GM21390 (cell line): ENCODE results near the gene RAB37.

Experiments
- ATAC-seq: cut with Tn5 transposase; IDR thresholded peaks from one replicate; pipeline ENCODE4 v1.9.1; 2021; ENCODE audit not compliant: unreplicated experiment

The RAB37 gene, protein sequence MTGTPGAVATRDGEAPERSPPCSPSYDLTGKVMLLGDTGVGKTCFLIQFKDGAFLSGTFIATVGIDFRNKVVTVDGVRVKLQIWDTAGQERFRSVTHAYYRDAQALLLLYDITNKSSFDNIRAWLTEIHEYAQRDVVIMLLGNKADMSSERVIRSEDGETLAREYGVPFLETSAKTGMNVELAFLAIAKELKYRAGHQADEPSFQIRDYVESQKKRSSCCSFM

DNA sequence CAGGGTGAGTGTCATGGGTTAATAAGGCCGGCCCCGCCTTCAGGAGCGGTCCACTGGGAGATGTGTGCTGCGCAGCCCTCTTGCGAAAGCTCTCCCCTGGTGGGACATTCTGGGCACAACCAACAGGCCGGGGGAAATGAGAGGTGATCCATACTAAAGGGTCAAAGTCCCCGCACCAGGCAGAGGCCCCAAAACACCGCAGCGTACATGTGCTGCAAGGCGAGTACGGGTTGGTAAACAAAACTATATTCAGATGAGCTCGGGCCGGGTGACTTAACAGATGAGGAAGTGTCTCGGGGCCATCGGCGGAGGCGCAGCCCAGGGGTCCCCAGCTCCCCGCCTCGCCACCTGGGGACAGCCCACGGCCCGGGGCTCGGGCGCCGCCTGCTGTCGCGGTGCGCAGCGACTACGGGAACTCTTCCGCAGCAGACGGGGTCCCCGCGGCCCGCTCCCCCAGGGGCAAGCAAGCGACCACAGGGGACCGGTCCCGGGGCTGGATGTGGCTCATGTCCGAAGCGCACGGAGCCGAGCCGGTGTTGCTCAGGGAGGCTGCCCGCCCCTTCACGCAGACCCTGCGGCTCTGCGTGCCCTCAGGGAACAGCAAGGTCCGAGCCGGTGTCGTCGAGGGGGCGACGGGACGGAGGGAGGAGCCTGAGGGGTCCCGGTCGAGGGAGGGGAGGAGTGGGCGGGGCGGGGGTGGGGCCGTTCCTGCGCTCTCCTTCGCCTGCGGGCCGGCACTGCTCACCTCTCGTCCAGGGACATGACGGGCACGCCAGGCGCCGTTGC, at the start of gene RAB37:
Gene RAB37, plus strand, starts transcription at position 744 of the 786 bp plus-strand sequence. Its CDS starts 17 bp downstream, at position 761.
- no peak for ATAC-seq

DNA sequence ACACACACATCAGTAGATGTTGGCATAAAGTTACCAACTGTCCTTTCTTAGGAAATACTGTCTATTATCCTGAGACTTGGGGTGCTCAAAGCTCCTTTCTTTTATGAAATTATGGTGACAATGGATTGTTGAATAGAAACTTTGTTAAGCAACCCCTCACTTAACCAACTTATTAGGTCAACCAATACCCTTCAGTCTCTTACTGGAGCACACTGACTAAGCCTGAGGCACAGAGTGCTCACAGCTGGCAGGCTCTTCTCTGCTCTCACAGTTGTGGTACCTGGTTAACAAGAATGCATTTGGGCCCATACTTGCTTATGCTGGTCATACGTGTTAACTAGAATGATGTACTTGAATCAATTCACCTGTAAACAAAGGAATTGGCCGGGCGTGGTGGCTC, 49.2 kb upstream of the RAB37 start:
- no peak for ATAC-seq

DNA sequence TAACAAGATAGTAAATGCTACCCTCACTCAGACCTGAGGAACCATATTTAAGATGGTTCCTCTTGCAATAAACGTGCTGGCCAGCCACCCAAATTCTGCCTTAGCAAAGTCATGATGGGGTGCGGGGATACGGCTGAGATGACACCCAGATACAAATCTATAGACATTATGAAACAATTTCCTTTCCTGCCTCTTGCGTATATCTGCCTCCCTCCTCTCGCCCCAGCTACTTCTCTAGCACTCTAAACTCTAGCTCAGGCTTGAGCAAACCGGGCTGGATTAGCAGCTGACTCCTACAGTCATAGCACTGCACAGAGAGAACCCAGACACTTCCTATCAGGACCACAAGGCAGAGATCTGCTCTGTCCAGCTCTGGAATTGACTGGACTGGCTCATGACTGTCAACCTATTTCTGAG, 46.6 kb upstream of the RAB37 start:
- ATAC-seq, result no peak

DNA sequence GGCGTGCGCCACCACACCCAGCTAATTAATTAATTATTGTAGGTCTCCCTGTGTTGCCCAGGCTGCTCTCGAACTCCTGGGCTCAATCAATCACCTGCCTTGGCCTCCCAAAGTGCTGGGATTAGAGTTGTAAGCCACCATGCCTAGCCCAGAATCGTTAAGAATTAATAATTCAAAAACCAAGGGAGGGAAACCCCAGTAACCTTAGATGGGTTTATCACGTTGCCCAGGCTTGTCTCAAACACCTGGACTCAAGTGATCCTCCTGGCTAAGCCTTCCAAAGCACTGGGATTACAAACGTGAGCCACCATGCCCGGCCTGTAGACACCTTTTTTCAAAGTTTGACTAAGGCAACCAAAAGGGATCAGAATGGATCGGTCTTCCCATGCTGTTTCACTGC, 45.9 kb upstream of the RAB37 start:
- ATAC-seq, result no peak

DNA sequence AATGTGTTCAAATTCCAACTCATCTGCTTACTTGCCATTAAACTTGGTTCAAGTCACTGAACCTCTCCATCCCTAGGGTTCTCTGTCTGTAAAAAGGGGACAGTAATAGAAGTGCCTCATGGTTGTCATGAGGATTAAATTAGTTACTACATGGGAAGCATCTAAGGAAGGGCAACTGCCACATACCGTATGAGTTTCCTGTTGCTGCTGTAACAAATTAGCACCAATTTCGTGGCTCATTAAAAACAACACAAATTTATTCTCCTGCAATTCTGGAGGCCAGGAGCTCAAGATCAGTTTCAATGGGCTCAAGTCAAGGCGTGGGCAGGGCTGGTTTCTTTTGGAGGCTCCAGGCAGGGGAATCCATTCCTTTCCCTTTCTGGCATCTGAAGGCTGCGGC, 43.0 kb upstream of the RAB37 start:
- ATAC-seq, result no peak

DNA sequence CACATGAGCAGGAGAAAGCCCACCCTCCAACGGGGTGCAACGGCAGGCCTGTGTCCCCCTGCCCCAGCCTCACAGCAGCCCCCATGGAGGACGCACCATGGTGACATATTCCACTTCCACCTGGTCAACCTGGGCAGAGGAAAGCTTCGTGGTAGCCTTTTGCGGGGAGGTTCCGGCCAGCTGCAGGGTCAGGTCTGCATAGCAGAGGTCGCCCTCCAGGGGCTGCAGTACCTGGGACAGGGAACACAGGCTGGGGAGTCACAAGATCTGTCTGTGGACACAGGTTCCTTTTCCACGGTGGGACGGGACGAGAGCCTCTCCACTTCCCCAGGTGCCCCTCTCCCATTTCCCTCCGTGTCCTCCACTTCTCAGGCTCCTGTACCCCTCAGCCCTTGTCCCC, 41.4 kb upstream of the RAB37 start:
- ATAC-seq, result no peak

DNA sequence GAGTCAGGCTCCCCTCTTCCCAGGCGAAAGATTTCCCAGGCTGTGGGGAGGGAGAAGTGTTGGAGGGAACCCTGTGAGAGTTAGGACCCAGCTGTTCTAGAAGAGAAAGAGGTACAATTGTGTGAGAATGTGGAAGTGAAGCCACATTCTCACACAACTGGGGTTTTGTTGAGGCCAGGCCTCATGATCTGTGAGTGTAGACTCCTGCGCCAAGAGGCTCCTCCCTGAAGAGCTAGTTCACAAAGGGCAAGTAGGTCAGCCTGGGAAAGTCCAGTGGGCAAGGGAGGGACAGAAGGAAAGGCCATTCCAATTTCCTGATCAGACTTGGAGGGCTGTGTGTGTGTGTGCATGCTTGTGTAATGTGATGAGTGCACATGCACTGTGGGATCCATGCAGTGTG, 39.5 kb upstream of the RAB37 start:
- ATAC-seq, result no peak

DNA sequence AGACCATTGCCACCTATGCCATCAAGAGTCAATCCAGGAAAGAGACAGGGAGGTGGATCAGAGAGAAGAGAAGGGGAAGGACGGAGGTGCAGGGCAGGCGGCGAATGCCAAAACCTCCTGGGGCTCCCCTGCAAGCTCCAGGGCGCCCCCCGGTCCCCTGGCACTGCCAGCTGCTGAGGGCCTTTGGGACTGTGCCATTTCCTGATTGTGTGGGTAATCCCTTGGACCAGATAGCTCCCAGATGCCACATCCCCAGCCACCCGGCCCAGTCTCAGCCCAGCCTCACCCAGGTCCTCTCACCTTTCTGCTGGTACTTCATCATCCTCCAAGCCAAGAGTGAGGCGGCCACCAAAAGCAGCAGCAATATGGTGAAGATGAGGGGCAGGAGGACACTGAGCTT, 39.0 kb upstream of the RAB37 start:
- no peak for ATAC-seq

DNA sequence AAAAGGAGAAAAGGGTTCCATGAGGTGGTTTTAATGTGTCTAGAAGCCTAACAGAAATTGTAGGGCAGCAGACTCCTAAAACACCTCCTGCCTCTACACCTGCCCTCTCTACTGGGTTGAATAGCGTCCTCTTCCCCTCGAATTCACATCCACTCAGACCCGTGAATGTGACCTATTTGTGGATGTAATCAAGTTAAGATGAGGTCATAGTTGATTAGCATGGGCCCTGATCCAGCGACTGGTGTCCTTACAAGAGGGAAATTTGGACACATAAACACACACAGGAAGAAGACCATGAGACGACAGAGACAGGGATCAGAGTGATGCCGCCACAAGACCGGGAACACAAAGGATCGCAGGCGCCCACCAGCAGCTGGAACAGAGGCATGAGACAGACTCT, 37.8 kb upstream of the RAB37 start:
- ATAC-seq, result no peak

DNA sequence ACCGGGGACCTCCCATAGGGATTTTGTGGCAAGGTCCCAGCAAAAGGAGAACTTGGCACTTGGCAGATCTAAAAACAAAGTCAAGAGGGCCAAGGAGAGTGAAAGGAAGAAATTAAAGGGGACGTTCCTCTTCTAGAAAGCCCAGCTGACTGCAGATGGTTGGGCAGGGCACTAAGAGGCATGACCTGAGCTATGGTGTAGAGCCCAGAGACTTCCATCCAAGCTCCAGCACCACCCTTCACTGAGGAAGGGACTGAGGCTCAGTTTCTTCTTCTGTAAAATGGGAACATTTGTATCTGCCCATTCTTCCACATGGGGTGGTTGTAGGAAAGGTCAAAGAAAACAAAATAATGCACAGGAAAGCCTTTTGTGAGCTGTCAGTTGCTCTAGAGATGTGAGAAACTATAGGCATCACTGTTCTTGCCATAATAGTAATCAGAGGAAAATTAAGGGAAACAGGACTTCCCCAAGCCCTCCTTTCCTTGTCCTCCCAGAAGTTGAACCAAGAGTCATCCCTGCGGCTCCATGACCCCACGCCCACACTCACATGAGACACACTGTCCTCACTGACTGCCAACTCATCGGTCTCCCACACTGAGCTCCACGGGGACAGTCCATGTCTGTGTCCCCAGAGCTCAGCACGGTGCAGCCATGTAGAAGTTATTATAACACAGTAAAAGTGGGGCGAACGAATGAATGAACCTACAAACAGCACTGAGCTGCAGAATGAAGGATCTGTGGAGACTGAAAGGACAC, 34.8 kb upstream of the RAB37 start:
- no peak for ATAC-seq

DNA sequence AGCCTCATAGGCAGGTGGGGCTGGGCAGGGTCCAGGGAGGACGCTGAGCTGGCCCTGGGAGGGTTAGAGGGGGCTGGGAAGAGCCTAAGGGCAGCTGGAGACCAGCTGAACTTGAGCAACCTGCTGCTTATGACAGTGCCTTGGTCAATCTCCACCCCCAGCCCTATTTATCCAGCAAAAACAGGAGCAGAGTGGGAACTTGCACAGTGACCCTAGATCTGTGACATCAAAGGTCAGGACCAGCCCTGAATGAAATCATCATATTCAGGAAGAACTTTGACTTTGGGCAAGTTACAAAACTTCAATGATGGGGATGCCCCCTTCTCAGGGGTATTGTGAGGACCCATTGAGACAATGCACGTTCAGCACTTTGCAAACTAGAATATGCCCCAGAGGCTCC, 33.7 kb upstream of the RAB37 start:
- ATAC-seq, result no peak

DNA sequence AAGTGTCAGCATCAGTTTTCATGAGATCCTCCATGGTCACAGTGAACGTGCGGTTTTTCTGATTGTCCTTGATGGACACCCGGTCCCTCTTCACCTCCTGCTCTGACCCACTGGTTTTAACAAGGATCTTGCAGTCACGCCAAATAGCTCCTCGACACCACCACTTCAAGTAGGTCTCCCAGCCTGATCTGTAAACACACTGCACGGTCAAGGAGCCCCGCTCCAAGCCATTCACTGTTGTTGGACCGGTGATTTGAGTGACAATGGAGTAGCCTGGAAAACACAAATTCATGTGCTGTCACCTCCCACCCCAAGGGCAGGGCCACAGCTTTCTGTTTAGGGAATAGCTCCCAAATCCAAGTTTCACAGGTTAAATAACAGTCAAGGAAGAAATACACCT, 32.5 kb upstream of the RAB37 start:
- no peak for ATAC-seq

DNA sequence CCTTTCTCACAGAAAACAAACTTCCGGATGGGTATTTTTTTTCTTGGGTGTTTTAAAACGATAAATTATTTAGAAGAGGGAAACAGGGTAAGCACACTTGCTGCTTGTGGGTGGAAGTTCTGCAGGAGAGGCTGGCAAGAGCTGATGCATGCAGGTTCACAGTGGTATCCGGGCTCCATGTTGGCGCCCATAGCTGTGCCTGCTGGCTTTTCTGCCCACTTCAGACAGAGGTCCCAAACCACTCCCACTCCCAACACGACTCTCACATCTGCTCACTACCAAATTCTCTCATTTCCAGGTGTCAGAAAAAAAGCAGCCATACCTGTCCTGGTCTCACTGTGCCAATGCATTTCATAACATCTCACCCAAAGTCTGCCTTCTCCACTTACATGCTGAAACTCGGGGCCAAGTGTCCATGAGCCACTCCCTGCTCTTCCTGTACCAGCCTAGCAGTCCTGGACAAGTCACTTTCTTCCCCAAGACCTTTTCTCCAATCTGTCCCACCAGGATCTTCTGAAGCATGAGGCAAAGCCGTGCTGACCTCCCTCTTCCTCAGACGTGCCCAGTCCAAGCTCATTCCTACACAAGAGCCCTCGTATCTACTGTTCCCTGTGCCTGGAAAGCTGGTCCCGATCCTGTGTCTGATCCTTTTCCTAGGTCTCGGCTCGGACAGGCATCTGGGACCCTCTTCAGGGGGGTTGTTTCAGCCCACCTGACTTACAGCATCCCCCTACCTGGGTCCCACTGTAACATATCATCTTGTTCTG, 25.8 kb upstream of the RAB37 start:
- no peak for ATAC-seq

DNA sequence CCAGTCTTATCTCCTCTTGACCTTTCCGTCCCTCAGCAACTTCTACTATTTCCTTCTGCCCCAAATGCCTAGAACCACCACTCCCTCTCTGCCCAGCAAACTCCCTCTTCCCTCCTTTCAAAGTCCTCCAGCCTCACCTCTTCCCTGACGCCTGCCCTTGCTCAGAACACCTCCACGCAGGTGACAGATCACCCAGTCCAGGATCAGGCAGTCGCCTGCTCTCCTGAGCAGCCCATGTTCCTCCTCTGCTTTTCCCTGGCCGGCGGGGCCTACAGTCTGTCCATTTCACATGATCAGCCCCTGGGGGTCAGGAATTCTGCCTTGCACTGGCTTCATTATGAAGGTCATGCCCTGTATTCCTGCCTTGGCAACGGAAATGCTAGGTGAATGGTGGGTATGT, 24.8 kb upstream of the RAB37 start:
- ATAC-seq, result no peak

DNA sequence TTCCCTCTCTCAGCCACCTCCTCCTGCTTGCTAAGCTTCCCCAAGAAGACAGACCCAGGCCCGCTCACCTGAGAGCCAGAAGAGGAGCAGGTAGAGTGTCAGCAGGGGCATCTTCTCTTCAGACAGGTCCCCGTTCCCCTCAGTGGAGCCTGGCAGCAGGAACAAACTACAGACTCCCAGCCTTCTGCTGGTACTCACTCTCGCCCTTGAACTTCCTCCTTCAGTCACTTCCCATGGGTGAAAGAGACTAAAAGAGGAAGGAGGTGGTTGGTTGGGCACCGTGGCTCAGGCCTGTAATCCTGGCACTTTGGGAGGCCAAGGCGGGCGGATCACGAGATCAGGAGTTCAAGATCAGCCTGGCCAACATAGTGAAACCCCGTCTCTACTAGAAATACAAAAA, 24.3 kb upstream of the RAB37 start, which contains the start of gene CD300LF:
Gene CD300LF, minus strand, starts transcription at position 168 of the 400 bp plus-strand sequence. Its CDS starts 57 bp downstream, at position 111.
- ATAC-seq, result no peak

DNA sequence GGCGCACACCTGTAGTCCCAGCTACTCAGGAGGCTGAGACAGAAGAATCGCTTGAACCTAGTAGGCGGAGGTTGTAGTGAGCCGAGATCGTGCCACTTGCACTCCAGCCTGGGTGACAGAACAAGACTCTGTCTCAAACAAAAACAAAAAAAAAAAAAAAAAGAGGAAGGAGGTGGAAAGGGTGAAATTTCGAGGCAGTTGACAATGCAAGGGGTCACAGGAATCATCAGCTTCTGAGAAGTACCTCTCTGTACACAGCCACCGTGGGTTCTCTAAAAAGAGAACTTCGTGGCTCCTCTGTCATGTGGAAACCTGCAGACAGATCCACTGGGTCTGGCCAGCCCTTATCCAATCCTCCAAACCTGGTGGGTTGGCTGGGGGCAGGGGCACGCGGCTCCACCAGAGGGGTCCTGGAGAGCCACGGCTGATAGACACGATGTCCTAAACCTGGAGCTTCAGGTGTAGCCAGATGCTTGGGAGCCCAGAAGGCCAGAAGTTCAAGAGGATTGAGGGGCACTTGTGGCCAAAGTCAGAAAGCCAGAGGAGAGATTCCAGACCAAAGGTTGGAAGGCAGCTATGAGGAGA, 23.8 kb upstream of the RAB37 start:
- no peak for ATAC-seq

DNA sequence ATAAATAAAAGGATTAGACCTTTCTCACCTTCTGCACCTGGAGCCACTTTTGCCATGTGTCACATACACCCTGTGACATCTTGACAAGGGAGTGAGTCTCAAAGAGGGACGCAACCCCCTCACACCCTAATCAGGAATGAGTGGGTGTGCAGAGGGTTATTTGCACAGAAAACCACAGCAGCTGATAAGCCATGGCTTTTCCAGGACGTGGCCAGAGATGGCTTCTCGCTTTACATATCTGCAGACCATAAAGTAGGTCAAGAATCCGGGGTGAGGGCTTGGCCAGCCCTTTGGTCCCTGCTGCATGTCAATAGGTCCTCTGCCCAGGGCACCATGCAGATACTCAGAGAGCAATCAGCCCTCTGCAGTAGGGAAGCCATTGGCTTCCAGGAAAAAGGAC, 21.9 kb upstream of the RAB37 start:
- no peak for ATAC-seq

DNA sequence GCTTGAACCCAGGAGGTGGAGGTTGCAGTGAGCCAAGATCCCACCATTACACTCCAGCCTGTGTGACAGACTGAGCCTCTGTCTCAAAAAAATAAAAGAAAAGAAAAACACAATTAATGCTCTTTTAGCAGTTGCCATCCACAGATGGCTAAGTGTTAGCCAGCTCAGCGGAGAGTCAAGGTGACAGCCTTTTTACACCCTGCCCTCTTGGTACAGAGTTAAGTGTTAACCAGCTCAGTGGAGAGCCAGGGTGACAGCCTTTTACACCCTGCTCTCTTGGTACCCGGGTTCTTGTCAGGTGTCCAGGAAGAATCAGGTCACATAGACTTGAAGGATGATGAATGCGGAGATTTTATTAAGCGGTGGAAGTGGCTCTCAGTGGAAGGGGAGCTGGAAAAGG, 16.6 kb upstream of the RAB37 start:
- ATAC-seq, result no peak

DNA sequence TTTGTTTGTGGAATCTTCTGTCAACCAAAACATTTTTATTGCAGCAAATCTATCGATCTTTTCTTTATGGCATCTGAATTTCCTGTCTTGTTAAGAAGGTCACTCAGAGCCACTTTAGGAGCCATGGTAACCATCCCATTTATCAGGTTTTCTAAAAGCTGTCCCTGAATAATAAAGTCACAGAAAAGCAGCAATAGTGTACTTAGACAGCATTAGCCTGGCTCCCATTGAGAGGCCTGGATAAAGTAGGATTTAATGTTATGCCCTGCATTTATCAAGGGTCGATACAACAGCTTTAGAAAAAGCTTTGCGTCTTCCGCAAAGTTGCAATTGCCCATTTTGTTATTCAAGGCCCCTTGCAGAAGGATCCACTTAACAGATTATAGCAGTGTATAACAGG, 14.3 kb upstream of the RAB37 start:
- ATAC-seq, result no peak

DNA sequence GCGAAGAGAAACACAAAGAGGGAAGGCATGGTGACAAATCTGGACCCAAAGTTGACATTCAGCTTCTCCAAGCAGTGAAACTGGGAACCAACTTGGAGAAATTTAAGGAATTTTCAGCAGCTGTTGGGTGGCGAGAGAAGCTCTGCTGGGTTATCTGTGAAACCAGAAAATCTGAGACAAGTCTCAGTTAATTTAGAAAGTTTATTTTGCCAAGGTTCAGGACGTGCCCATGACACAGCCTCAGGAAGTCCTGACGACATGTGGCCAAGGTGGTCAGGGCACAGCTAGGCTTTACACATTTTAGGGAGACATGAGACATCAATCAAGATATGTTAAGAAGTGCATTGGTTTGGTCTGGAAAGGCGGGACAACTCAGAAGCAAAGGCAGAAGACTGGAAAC, 13.2 kb upstream of the RAB37 start:
- no peak for ATAC-seq

DNA sequence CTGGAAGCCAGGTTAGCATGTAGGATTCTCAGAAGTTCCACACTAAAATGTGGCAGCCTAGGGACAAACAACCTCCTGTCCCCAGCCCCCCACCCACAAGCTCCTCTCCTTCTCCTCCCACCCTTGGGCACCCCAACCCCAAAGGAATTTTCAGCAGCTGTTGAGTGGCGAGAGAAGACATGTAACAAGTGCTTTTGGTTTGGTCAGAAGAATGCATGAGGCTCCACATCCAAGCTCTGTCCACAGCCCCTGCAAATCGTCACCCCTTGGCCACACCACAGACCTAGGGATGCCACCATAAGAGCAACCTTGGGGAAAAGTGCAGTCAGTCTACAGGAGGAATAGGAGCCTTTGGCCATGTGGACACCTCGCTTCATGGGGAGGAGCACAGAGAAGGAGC, 11.9 kb upstream of the RAB37 start:
- ATAC-seq, result no peak
